MCF 10A (cell line): ENCODE measurements around the gene L3MBTL1. TPM values are rescaled to one million over a fixed set of nuclear protein-coding genes. Genes with fewer than 3 reads are reported as not detected.

ENCODE experiments used
- BruUV-seq: library from RNA; stranded (reverse); fragments of 400-500 nt; replicated peaks from 2 replicates; lab custom pipeline; 2021; lab: Mats Ljungman, UMichigan
- CTCF ChIA-PET: fragments of 300-600 bp; sonication (Branson Sonifier 250); formaldehyde crosslinking; extraction: SDS; loops from one replicate; lab custom pipeline; 2021; ENCODE audit warnings: antibody characterized with exemption, inconsistent platforms; lab: Yijun Ruan, JAX
- POLR2A ChIA-PET: fragments of 300-600, 350-650 bp; sonication (Branson Sonifier 250); formaldehyde crosslinking; extraction: SDS; loops from one replicate; lab custom pipeline; 2020; ENCODE audit warnings: antibody characterized with exemption, inconsistent platforms; lab: Yijun Ruan, JAX
- DNase-seq: peaks from one replicate; pipeline ENCODE4 v3.0.0-alpha.2; 2018; ENCODE audit not compliant: unreplicated experiment
- H3K27ac Mint-ChIP-seq: one replicate; pipeline ENCODE4 v1.8.0; 2022; ENCODE audit warnings: mild to moderate bottlenecking, low read depth, mixed read lengths; ENCODE audit not compliant: unreplicated experiment
- H3K27me3 Mint-ChIP-seq: one replicate; pipeline ENCODE4 v1.8.0; 2022; ENCODE audit warnings: mixed read lengths; ENCODE audit not compliant: insufficient read depth, unreplicated experiment
- H3K36me3 Mint-ChIP-seq: one replicate; pipeline ENCODE4 v1.8.0; 2022; ENCODE audit warnings: mild to moderate bottlenecking, moderate library complexity, mixed read lengths; ENCODE audit not compliant: insufficient read depth, unreplicated experiment
- H3K4me1 Mint-ChIP-seq: one replicate; pipeline ENCODE4 v1.8.0; 2022; ENCODE audit warnings: mixed read lengths; ENCODE audit not compliant: insufficient read depth, unreplicated experiment
- H3K4me3 Mint-ChIP-seq: one replicate; pipeline ENCODE4 v1.8.0; 2022; ENCODE audit warnings: mild to moderate bottlenecking, moderate library complexity, mixed read lengths; ENCODE audit not compliant: unreplicated experiment
- H3K9me3 Mint-ChIP-seq: one replicate; pipeline ENCODE4 v1.8.0; 2022; ENCODE audit warnings: mixed read lengths; ENCODE audit not compliant: unreplicated experiment
- intact Hi-C: fragments of 100-400 bp; cut with micrococcal nuclease; formaldehyde crosslinking; loops from 2 replicates; pipeline ENCODE4 v1.14.1; 2022
- total RNA-seq: library from RNA; stranded (reverse); gene quantifications from 2 replicates; pipeline ENCODE4 v1.2.3, GENCODE V29; 2022
- TF ChIP-seq, protein P1 (sequence below): fragments of 200-600 bp; IDR thresholded peaks from one replicate; pipeline ENCODE4 v1.8.0; 2022; ENCODE audit warnings: antibody characterized with exemption, mild to moderate bottlenecking; ENCODE audit not compliant: unreplicated experiment

L3MBTL1 gene
- total RNA-seq, 1 experiment from 2014 or later: 10.5 TPM

DNA sequence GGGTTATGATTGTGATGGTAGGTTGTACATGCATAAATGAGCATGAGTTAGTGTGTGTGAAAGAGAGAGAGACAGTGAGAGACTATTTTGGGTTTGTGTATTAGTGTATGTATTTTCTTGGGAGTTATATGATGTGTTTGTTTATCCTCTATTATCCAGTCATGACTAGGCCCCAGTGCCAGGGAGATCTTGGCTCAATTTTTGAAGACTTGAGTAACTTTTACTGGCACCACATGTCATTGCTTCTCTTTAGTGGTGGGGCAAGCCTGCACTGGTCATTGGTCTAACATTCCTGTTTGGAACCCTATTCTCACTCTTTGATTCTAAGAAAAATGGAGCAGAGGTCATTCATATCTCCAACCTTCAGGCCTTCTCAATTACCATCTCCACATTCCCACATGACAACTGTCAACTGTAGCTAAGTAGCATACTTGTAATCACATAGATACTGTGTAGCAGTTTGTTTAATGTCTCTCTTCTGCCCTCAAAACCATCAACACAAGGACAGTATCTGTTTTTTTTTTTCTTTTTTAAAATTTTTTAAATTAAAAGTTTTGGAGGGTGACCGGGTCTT lies 8.8 kb downstream of the L3MBTL1 start:
- TF ChIP-seq, protein P1, sequence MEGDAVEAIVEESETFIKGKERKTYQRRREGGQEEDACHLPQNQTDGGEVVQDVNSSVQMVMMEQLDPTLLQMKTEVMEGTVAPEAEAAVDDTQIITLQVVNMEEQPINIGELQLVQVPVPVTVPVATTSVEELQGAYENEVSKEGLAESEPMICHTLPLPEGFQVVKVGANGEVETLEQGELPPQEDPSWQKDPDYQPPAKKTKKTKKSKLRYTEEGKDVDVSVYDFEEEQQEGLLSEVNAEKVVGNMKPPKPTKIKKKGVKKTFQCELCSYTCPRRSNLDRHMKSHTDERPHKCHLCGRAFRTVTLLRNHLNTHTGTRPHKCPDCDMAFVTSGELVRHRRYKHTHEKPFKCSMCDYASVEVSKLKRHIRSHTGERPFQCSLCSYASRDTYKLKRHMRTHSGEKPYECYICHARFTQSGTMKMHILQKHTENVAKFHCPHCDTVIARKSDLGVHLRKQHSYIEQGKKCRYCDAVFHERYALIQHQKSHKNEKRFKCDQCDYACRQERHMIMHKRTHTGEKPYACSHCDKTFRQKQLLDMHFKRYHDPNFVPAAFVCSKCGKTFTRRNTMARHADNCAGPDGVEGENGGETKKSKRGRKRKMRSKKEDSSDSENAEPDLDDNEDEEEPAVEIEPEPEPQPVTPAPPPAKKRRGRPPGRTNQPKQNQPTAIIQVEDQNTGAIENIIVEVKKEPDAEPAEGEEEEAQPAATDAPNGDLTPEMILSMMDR: no peak
- POLR2A ChIA-PET: interaction anchor here (0.6 to 3.7 kb wide), 3 partner anchors 26 to 59 kb away, joined by 3 to 52 read pairs (median 3); partner anchors contain the start of gene SRSF6
- intact Hi-C loops: no loop called here
- H3K36me3 Mint-ChIP-seq: peaks cover 11% of the 10 kb centered on the region
- H3K4me3 Mint-ChIP-seq: no peak overlapping the region
- no peak overlapping the region for H3K27ac Mint-ChIP-seq
- DNase-seq: peak; percentile 39
- CTCF ChIA-PET: interaction anchor here (0.5 to 4.0 kb wide), 8 partner anchors 10 to 1786 kb away, joined by 3 to 22 read pairs (median 4); no protein-coding TSS in a partner anchor
- no peaks in the 10 kb centered on the region for H3K27me3 Mint-ChIP-seq
- H3K4me1 Mint-ChIP-seq: peaks cover 20% of the 10 kb centered on the region
- no TSS peak for BruUV-seq
- no peaks in the 10 kb centered on the region for H3K9me3 Mint-ChIP-seq

DNA sequence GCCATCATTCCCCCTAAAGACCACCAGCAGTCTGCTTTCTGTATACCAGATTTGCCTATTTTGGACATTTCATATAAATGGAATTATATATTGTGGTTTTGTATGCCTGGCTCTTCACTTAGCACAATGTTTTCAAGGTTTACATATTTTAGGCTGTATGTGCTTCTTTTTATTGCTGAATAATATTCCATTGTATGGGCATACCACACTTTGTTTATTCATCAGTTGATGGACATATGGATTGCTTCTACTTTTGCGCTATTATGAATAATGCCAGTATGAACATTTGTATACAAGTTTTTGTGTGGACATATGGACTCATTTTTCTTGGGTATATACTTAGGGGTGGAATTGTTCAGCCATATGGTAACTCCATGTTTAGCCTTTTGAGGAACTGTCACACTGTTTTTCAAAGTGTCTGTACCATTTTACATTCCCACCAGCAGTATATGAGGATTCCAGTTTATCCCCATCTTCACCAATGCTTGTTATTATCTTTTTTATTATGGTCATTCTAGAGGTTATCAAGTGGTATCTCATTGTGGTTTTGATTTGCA lies 12.7 kb downstream of the L3MBTL1 start:
- ChIA-PET POLR2A (no interaction called here), CTCF (interaction anchor here (4.0 kb wide), 1 partner anchor 17 kb away, joined by 22 read pairs; no protein-coding TSS in a partner anchor)
- Mint-ChIP-seq H3K4me1 (peaks cover 14% of the 10 kb centered on the region), H3K4me3 (no peak overlapping the region), H3K36me3 (peaks cover 13% of the 10 kb centered on the region), H3K27me3 (no peaks in the 10 kb centered on the region), H3K27ac (no peak overlapping the region), H3K9me3 (no peaks in the 10 kb centered on the region)
- no TSS peak for BruUV-seq
- TF ChIP-seq, protein P1: no peak
- intact Hi-C loops: no loop called here
- no peak for DNase-seq

DNA sequence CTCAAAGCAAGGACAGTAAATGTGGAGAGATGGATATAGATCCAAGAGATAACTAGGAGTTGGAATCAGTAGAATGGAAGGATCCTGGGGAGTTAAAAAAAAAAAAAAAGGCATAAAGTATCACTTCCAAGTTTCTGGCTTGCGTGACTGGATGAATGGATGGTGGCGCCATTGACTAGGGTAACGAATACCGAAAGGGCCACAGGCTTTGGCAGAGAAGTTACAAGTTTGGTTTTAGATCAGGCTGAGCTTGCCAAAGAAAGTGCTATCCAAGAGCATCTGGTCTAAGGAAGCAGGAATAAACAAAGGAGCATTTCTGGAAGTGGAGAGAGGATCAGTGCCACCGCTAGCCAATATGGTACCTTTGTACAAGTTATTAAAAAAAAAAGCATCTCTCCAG lies 17.5 kb downstream of the L3MBTL1 start:
- no peak for DNase-seq
- Mint-ChIP-seq H3K27ac (no peak overlapping the region), H3K4me3 (no peak overlapping the region), H3K36me3 (peaks cover 8% of the 10 kb centered on the region), H3K27me3 (no peaks in the 10 kb centered on the region), H3K9me3 (no peaks in the 10 kb centered on the region), H3K4me1 (no peaks in the 10 kb centered on the region)
- ChIA-PET CTCF (interaction anchor here (0.6 to 7.4 kb wide), 2 partner anchors 14 to 89 kb away, joined by 4 to 81 read pairs; no protein-coding TSS in a partner anchor), POLR2A (interaction anchor here (0.9 kb wide), 1 partner anchor 16 kb away, joined by 3 read pairs; no protein-coding TSS in a partner anchor)
- TF ChIP-seq, protein P1: no peak
- BruUV-seq: no TSS peak
- intact Hi-C loops: no loop called here

GRCh38 chr20:43528258-43528875 lies 20.9 kb downstream of the L3MBTL1 start:
- POLR2A ChIA-PET: interaction anchor here (2.4 kb wide), 1 partner anchor 11 kb away, joined by 8 read pairs; no protein-coding TSS in a partner anchor
- CTCF ChIA-PET: interaction anchor here (0.8 to 7.4 kb wide), 5 partner anchors 10 to 79 kb away, joined by 3 to 81 read pairs (median 16); no protein-coding TSS in a partner anchor
- TF ChIP-seq, protein P1: no peak

More at GRCh38 chr20:43528258-43528875, 20.9 kb downstream of the L3MBTL1 start:
- intact Hi-C loops: no loop called here
- no peak for DNase-seq
- Mint-ChIP-seq H3K27ac (no peak overlapping the region), H3K27me3 (no peaks in the 10 kb centered on the region), H3K4me3 (no peak overlapping the region), H3K4me1 (no peaks in the 10 kb centered on the region), H3K36me3 (peaks cover 8% of the 10 kb centered on the region), H3K9me3 (no peaks in the 10 kb centered on the region)
- no TSS peak for BruUV-seq
